ENCODE results near the gene MIA. TPM values are rescaled to one million over a fixed set of nuclear protein-coding genes. Genes with fewer than 3 reads are reported as not detected.
"Not testable (repeated sequence)": the region's sequence is repeated elsewhere in the genome, so short reads cannot be mapped to it uniquely, and the experiment has no call there.

MIA gene
- total and polyA plus RNA-seq, 10 donors, result 1.5 to 14.2 (median 5.7) TPM; not detected in 6

DNA sequence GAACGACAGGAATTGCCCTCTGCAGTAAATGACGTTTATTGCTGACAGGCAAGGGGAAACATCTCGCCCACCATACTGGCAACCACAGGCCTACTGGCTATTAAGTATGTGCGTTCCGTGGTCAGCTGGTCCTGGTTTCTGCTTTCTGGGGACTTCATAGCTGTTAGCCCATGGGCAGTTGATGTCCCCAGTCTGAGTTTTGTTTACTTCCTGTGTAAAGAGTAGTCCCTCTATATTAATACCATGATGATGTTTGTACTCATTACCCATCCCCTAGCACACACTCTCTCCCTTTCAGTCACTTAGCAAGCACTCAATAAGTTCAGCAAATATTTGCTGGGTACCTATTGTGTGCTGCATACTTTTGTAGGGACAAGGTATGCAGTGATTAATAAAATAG is 6.5 kb upstream of the MIA start:
- H3K4me3 ChIP-seq, result no peak overlapping the region
- no peak for DNase-seq
- H3K27ac ChIP-seq, result peak overlapping the region in 1 of 8 donors; percentile 25
- intact Hi-C loops (cut with DNase I; ENCODE audit: low total_unique reads), result no loop called here
- H3K27me3 ChIP-seq (replicated peaks in 1 of 7), result no peaks in the 10 kb centered on the region
- WGBS, 5 donors, result 55 to 81% (median 80%) methylated on average over 5 of the region's 5 CpGs
- peaks cover 0 to 8% (median 2%) of the 10 kb centered on the region in 8 donors for H3K9me3 ChIP-seq
- no peak for TF ChIP-seq POLR2A (IDR thresholded peaks at IDR 0.05)
- TF ChIP-seq, protein P1, sequence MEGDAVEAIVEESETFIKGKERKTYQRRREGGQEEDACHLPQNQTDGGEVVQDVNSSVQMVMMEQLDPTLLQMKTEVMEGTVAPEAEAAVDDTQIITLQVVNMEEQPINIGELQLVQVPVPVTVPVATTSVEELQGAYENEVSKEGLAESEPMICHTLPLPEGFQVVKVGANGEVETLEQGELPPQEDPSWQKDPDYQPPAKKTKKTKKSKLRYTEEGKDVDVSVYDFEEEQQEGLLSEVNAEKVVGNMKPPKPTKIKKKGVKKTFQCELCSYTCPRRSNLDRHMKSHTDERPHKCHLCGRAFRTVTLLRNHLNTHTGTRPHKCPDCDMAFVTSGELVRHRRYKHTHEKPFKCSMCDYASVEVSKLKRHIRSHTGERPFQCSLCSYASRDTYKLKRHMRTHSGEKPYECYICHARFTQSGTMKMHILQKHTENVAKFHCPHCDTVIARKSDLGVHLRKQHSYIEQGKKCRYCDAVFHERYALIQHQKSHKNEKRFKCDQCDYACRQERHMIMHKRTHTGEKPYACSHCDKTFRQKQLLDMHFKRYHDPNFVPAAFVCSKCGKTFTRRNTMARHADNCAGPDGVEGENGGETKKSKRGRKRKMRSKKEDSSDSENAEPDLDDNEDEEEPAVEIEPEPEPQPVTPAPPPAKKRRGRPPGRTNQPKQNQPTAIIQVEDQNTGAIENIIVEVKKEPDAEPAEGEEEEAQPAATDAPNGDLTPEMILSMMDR (IDR thresholded peaks at IDR 0.05 in 8 of 11, conservative IDR thresholded peaks at IDR 0.05 in 3 of 11), result no peak
- no peak for TF ChIP-seq POLR2AphosphoS5 (IDR thresholded peaks at IDR 0.05)
- H3K4me1 ChIP-seq, result peaks cover 0 to 33% (median 14%) of the 10 kb centered on the region in 6 donors
- peaks cover 5 to 81% (median 33%) of the 10 kb centered on the region in 6 donors for H3K36me3 ChIP-seq

DNA sequence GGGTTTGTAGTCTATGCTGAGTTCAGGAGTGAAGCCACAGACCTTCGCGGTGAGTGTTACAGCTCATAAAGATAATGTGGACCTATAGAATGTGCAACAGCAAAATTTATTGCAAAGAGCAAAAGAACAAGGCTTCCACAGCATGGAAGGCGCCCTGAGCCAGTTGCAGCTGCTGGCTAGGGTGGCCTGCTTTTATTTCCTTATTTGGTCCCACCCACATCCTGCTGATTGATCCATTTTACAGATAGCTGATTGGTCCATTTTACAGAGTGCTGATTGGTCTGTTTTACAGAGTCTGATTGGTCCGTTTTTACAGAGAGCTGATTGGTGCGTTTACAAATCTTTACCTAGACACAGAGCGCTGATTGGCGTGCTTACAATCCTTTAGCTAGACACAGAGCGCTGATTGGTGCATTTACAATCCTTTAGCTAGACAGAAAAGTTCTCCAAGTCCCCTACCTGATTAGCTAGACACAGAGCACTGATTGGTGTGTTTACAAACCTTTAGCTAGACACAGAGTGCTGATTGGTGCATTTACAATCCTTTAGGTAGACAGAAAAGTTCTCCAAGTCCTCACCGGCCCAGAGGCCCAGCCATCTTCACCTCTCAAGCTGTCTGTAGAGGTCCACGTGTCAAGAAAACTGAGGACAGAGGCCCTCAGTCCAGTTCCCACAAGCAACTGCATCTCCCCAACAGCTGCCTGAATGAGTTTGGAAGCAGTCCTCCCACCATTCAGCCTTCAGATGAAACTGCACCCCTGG is 4.0 kb upstream of the MIA start:
- H3K4me3 ChIP-seq; intact Hi-C loops (cut with DNase I; ENCODE audit: low total_unique reads); H3K27me3 ChIP-seq (replicated peaks in 1 of 7); H3K9me3 ChIP-seq; H3K27ac ChIP-seq; DNase-seq: not testable (repeated sequence)
- 93 to 99% (median 96%) methylated on average over 10 of the region's 10 CpGs for WGBS, 5 donors
- H3K36me3 ChIP-seq, result peaks cover 0 to 60% (median 8%) of the 10 kb centered on the region in 6 donors
- peaks cover 0 to 25% (median 2%) of the 10 kb centered on the region in 6 donors for H3K4me1 ChIP-seq
- TF ChIP-seq POLR2AphosphoS5 (IDR thresholded peaks at IDR 0.05), result peak in 1 of 3 donors; percentile 4

DNA sequence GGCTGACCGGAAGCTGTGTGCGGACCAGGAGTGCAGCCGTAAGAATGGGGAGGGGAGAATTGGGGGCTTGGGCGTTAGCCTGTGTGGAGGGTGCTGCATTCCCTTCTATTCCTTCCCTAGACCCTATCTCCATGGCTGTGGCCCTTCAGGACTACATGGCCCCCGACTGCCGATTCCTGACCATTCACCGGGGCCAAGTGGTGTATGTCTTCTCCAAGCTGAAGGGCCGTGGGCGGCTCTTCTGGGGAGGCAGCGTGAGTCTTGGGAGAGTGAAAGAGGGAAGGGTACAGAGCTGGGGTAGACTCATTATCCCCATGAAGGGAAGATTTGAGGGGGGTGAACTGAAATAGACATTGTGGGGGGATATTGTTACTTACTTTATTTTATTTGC is 306 bp downstream of the MIA start:
- Histone ChIP-seq H3K9me3 (peaks cover 0 to 8% (median 2%) of the 10 kb centered on the region in 8 donors), H3K27ac (peak overlapping the region in 1 of 8 donors; percentile 100), H3K4me3 (no peak overlapping the region), H3K36me3 (peaks cover 0 to 30% (median 0%) of the 10 kb centered on the region in 6 donors), H3K4me1 (peaks cover 10 to 58% (median 29%) of the 10 kb centered on the region in 6 donors), H3K27me3 (replicated peaks in 1 of 7) (no peaks in the 10 kb centered on the region)
- WGBS, 5 donors, result 86 to 96% (median 95%) methylated on average over 10 of the region's 10 CpGs
- TF ChIP-seq POLR2A (IDR thresholded peaks at IDR 0.05), result no peak
- TF ChIP-seq, protein P1 (IDR thresholded peaks at IDR 0.05 in 8 of 11, conservative IDR thresholded peaks at IDR 0.05 in 3 of 11), result no peak
- no peak for TF ChIP-seq POLR2AphosphoS5 (IDR thresholded peaks at IDR 0.05)
- intact Hi-C loops (cut with DNase I; ENCODE audit: low total_unique reads), result no loop called here
- no peak for DNase-seq

DNA sequence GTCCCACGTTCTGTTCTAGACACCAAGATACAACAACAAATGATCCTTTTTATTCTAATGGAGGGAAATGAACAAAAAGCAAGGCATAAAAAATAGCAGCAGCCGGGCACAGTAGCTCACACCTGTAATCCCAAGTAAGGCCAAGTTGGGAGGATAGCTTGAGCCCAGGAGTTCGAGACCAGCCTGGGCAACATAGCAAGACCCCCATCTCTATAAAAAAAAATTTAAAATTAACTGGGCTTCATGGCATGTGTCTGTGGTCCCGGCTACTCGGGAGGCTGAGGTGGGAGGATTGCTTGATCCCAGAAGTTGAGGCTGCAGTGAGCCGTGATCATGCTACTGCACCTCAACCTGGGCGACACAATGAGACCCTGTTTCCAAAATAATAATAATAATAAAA is 1.0 kb downstream of the MIA start:
- H3K36me3 ChIP-seq, result peaks cover 0 to 27% (median 0%) of the 10 kb centered on the region in 6 donors
- H3K27me3 ChIP-seq (replicated peaks in 1 of 7), result no peaks in the 10 kb centered on the region
- H3K4me1 ChIP-seq, result peaks cover 10 to 65% (median 29%) of the 10 kb centered on the region in 6 donors
- intact Hi-C loops (cut with DNase I; ENCODE audit: low total_unique reads), result no loop called here
- peaks cover 0 to 3% (median 0%) of the 10 kb centered on the region in 8 donors for H3K9me3 ChIP-seq
- WGBS, 5 donors, result 80 to 82% (median 81%) methylated on average over 7 of the region's 7 CpGs
- DNase-seq, result no peak
- peak overlapping the region in 7 of 8 donors; percentile 94 to 100 (median 99) for H3K27ac ChIP-seq
- H3K4me3 ChIP-seq, result peak overlapping the region in 1 of 8 donors; percentile 82
- TF ChIP-seq POLR2A (IDR thresholded peaks at IDR 0.05) (no peak), POLR2AphosphoS5 (IDR thresholded peaks at IDR 0.05) (no peak)
- TF ChIP-seq, protein P1 (IDR thresholded peaks at IDR 0.05 in 8 of 11, conservative IDR thresholded peaks at IDR 0.05 in 3 of 11), result no peak
